GM10847 (cell line): Measurements from ENCODE around the gene IDH3G.

Experiments used
- POLR2A ChIP-seq: IDR thresholded peaks from 2 replicates; pipeline ENCODE4 v1.6.1; 2011; ENCODE audit not compliant: insufficient read length; ENCODE audit errors: extremely low read depth

IDH3G gene

GRCh38 chrX:153771415-153772315 is 22.5 kb downstream of the IDH3G start:
- TF ChIP-seq POLR2A = no peak

- TF ChIP-seq POLR2A = no peak
Observed at GRCh38 chrX:153770601-153771414, 23.4 kb downstream of the IDH3G start.

- TF ChIP-seq POLR2A = no peak
Observed at GRCh38 chrX:153769865-153770600, 24.1 kb downstream of the IDH3G start.

GRCh38 chrX:153769158-153769864 is 24.9 kb downstream of the IDH3G start:
- no peak for TF ChIP-seq POLR2A

- TF ChIP-seq POLR2A = no peak
Observed at GRCh38 chrX:153768311-153769157, 25.6 kb downstream of the IDH3G start.

DNA sequence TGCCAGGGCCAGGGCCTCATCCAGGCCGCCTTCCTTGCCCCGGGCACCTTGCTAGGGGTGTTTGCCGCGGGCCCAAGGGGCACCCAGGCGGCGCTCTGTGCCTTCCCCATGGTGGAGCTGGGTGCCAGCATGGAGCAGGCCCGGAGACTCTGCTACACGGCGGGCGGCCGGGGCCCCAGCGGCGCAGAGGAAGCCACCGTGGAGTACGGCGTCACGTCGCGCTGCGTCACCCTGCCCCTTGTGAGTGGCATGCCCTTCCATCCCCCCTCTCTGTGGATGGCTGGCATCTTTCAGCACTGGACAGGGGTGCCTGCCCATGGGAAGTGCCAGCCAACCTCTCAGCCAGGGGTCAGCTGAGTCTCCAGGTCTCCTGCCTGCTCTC is 26.5 kb downstream of the IDH3G start:
- TF ChIP-seq POLR2A = no peak

GRCh38 chrX:153766871-153767673 is 27.1 kb downstream of the IDH3G start:
- no peak for TF ChIP-seq POLR2A

GRCh38 chrX:153766098-153766817 is 27.9 kb downstream of the IDH3G start:
- no peak for TF ChIP-seq POLR2A

GRCh38 chrX:153765138-153766079 is 28.8 kb downstream of the IDH3G start:
- no peak for TF ChIP-seq POLR2A

- no peak for TF ChIP-seq POLR2A
Observed at GRCh38 chrX:153764786-153765137, 29.4 kb downstream of the IDH3G start.

GRCh38 chrX:153763989-153764755 is 30.0 kb downstream of the IDH3G start, which contains the start of gene PLXNB3:
Gene PLXNB3, plus strand, starts transcription at chrX:153764249. Its CDS starts 1,287 bp downstream, at chrX:153765536.
- TF ChIP-seq POLR2A = no peak
